ENCODE results near the gene TACC3. TPM values are rescaled to one million over a fixed set of nuclear protein-coding genes. Genes with fewer than 3 reads are reported as not detected.

The TACC3 gene
- total and polyA plus RNA-seq, 9 donors, result 2.1 to 10.4 (median 6.0) TPM

- intact Hi-C loops (cut with DNase I), result no loop called here
- Histone ChIP-seq H3K27me3 (no peaks in the 10 kb centered on the region), H3K36me3 (no peaks in the 10 kb centered on the region), H3K9me3 (no peaks in the 10 kb centered on the region), H3K4me3 (no peak overlapping the region), H3K27ac (no peak overlapping the region), H3K4me1 (ENCODE audit: insufficient read depth) (peaks cover 2% of the 10 kb centered on the region)
- no peak for DNase-seq
- TF ChIP-seq CTCF (IDR thresholded peaks at IDR 0.05) (no peak), POLR2A (IDR thresholded peaks at IDR 0.05) (no peak), EP300 (IDR thresholded peaks at IDR 0.05) (no peak)
- 77 to 88% (median 83%) methylated on average over 12 to 18 of the region's 18 CpGs for WGBS, 3 donors
Measured at GRCh38 chr4:1750381-1751154, 29.2 kb downstream of the TACC3 start.

- intact Hi-C loops (cut with DNase I), result no loop called here
- Histone ChIP-seq H3K4me3 (no peak overlapping the region), H3K36me3 (no peaks in the 10 kb centered on the region), H3K9me3 (no peaks in the 10 kb centered on the region), H3K27ac (no peak overlapping the region), H3K4me1 (ENCODE audit: insufficient read depth) (peaks cover 2% of the 10 kb centered on the region), H3K27me3 (no peaks in the 10 kb centered on the region)
- WGBS, 3 donors, result 84 to 91% (median 84%) methylated on average over 19 to 31 of the region's 31 CpGs
- DNase-seq, result no peak
- TF ChIP-seq POLR2A (IDR thresholded peaks at IDR 0.05), result no peak
- no peak for TF ChIP-seq EP300 (IDR thresholded peaks at IDR 0.05)
- TF ChIP-seq CTCF (IDR thresholded peaks at IDR 0.05), result no peak
Measured at GRCh38 chr4:1751155-1751918, 30.0 kb downstream of the TACC3 start.

- Histone ChIP-seq H3K27me3 (no peaks in the 10 kb centered on the region), H3K36me3 (no peaks in the 10 kb centered on the region), H3K4me3 (no peak overlapping the region), H3K27ac (no peak overlapping the region), H3K4me1 (ENCODE audit: insufficient read depth) (peaks cover 2% of the 10 kb centered on the region), H3K9me3 (no peaks in the 10 kb centered on the region)
- no peak for DNase-seq
- TF ChIP-seq POLR2A (IDR thresholded peaks at IDR 0.05) (no peak), CTCF (IDR thresholded peaks at IDR 0.05) (no peak), EP300 (IDR thresholded peaks at IDR 0.05) (no peak)
- intact Hi-C loops (cut with DNase I), result no loop called here
- WGBS, 3 donors, result 77 to 92% (median 83%) methylated on average over 7 to 8 of the region's 8 CpGs
Measured at GRCh38 chr4:1751919-1752283, 30.6 kb downstream of the TACC3 start.

GRCh38 chr4:1752284-1753041 lies 31.1 kb downstream of the TACC3 start:
- no peaks in the 10 kb centered on the region for H3K9me3 ChIP-seq
- intact Hi-C loops (cut with DNase I), result no loop called here
- TF ChIP-seq POLR2A (IDR thresholded peaks at IDR 0.05) (no peak), CTCF (IDR thresholded peaks at IDR 0.05) (no peak), EP300 (IDR thresholded peaks at IDR 0.05) (no peak)
- 49 to 57% (median 50%) methylated on average over 23 to 35 of the region's 35 CpGs for WGBS, 3 donors
- peaks cover 2% of the 10 kb centered on the region for H3K4me1 ChIP-seq (ENCODE audit: insufficient read depth)
- no peak for DNase-seq
- no peak overlapping the region for H3K4me3 ChIP-seq
- no peaks in the 10 kb centered on the region for H3K36me3 ChIP-seq
- H3K27me3 ChIP-seq, result no peaks in the 10 kb centered on the region
- no peak overlapping the region for H3K27ac ChIP-seq
